PFSK-1 (cell line): Measurements from ENCODE around the gene SLC7A10.

ENCODE experiments used
- FOXP2 ChIP-seq: optimal IDR thresholded peaks from 2 replicates; pipeline ENCODE3; 2011; ENCODE audit warnings: borderline replicate concordance, control low read depth, inconsistent platforms; ENCODE audit not compliant: insufficient read depth; ENCODE audit errors: extremely low read length, extremely low read depth
- POLR2AphosphoS5 ChIP-seq: IDR thresholded peaks from 2 replicates; pipeline ENCODE4 v1.6.1; 2012; ENCODE audit warnings: low read depth, mild to moderate bottlenecking, control low read depth, low read length, moderate library complexity
- REST ChIP-seq, 2 experiments: IDR thresholded peaks; 2 replicates each; pipeline versions ENCODE4 v1.6.1 to v1.8.0; 2011 to 2012; ENCODE audit warnings: low read depth in 2 of 2, low read length in 2 of 2, control low read depth in 1 of 2, inconsistent platforms in 1 of 2, mild to moderate bottlenecking in 1 of 2, moderate library complexity in 1 of 2; ENCODE audit not compliant: insufficient read depth in 1 of 2
- SIN3A ChIP-seq: IDR thresholded peaks from 2 replicates; pipeline ENCODE4 v1.6.1; 2012; ENCODE audit warnings: mild to moderate bottlenecking, low read length, moderate library complexity, borderline replicate concordance; ENCODE audit not compliant: insufficient read depth
- TAF1 ChIP-seq: IDR thresholded peaks from 2 replicates; pipeline ENCODE4 v1.6.1; 2012; ENCODE audit warnings: low read length, control low read depth, borderline replicate concordance; ENCODE audit not compliant: insufficient read depth

Gene SLC7A10

GRCh38 chr19:33203529-33203928 lies 22.1 kb downstream of the SLC7A10 start:
- TF ChIP-seq REST (IDR thresholded peaks at IDR 0.05; ENCODE audit: insufficient read depth in 1 of 2, low read depth in 2 of 2, low read length in 2 of 2): no peak
- TF ChIP-seq FOXP2: no peak
- no peak for TF ChIP-seq SIN3A
- TF ChIP-seq POLR2AphosphoS5: no peak
- TF ChIP-seq TAF1: no peak

GRCh38 chr19:33202546-33203507 lies 22.8 kb downstream of the SLC7A10 start:
- no peak for TF ChIP-seq FOXP2
- TF ChIP-seq SIN3A: no peak
- TF ChIP-seq REST (IDR thresholded peaks at IDR 0.05; ENCODE audit: insufficient read depth in 1 of 2, low read depth in 2 of 2, low read length in 2 of 2): no peak
- no peak for TF ChIP-seq TAF1
- TF ChIP-seq POLR2AphosphoS5: no peak

GRCh38 chr19:33201886-33202545 lies 23.6 kb downstream of the SLC7A10 start:
- TF ChIP-seq TAF1 (no peak), POLR2AphosphoS5 (no peak), FOXP2 (no peak), REST (IDR thresholded peaks at IDR 0.05; ENCODE audit: insufficient read depth in 1 of 2, low read depth in 2 of 2, low read length in 2 of 2) (no peak)

GRCh38 chr19:33201473-33201872 lies 24.2 kb downstream of the SLC7A10 start:
- TF ChIP-seq FOXP2 (no peak), SIN3A (no peak), POLR2AphosphoS5 (no peak), REST (IDR thresholded peaks at IDR 0.05; ENCODE audit: insufficient read depth in 1 of 2, low read depth in 2 of 2, low read length in 2 of 2) (no peak)
